ENCODE results near the gene PRR16. TPM values are rescaled to one million over a fixed set of nuclear protein-coding genes. Genes with fewer than 3 reads are reported as not detected.

Gene PRR16
- total RNA-seq, 4 donors from 2014 or later, result 2.2 to 19.7 (median 5.9) TPM

GRCh38 chr5:120657104-120657503 is 193.0 kb downstream of the PRR16 start:
- no peaks in the 10 kb centered on the region for H3K9me3 ChIP-seq
- no peak for DNase-seq
- intact Hi-C loops (cut with DNase I; ENCODE audit: low total_unique reads), result no loop called here
- H3K27me3 ChIP-seq, result no peaks in the 10 kb centered on the region
- no peaks in the 10 kb centered on the region for H3K4me1 ChIP-seq
- no peak overlapping the region for H3K4me3 ChIP-seq
- no peaks in the 10 kb centered on the region for H3K36me3 ChIP-seq
- TF ChIP-seq POLR2A (IDR thresholded peaks at IDR 0.05) (no peak), CTCF (IDR thresholded peaks at IDR 0.05) (no peak)
- no peak overlapping the region for H3K27ac ChIP-seq

- Histone ChIP-seq H3K27me3 (no peaks in the 10 kb centered on the region), H3K36me3 (no peaks in the 10 kb centered on the region), H3K4me1 (no peaks in the 10 kb centered on the region), H3K4me3 (no peak overlapping the region), H3K9me3 (no peaks in the 10 kb centered on the region), H3K27ac (no peak overlapping the region)
- intact Hi-C loops (cut with DNase I; ENCODE audit: low total_unique reads), result no loop called here
- no peak for TF ChIP-seq CTCF (IDR thresholded peaks at IDR 0.05)
- no peak for TF ChIP-seq POLR2A (IDR thresholded peaks at IDR 0.05)
- no peak for DNase-seq
Measured at GRCh38 chr5:120677481-120677880, 213.4 kb downstream of the PRR16 start.

GRCh38 chr5:120678279-120678678 is 214.2 kb downstream of the PRR16 start:
- H3K27ac ChIP-seq, result no peak overlapping the region
- TF ChIP-seq POLR2A (IDR thresholded peaks at IDR 0.05) (no peak), CTCF (IDR thresholded peaks at IDR 0.05) (no peak)

GRCh38 chr5:120682851-120683250 is 218.8 kb downstream of the PRR16 start:
- no peak overlapping the region for H3K4me3 ChIP-seq
- no peak overlapping the region for H3K27ac ChIP-seq
- no peaks in the 10 kb centered on the region for H3K9me3 ChIP-seq
- no peak for TF ChIP-seq POLR2A (IDR thresholded peaks at IDR 0.05)
- no peak for TF ChIP-seq CTCF (IDR thresholded peaks at IDR 0.05)
- intact Hi-C loops (cut with DNase I; ENCODE audit: low total_unique reads), result no loop called here
- no peak for DNase-seq
- no peaks in the 10 kb centered on the region for H3K27me3 ChIP-seq
- H3K4me1 ChIP-seq, result no peaks in the 10 kb centered on the region
- no peaks in the 10 kb centered on the region for H3K36me3 ChIP-seq

More at GRCh38 chr5:120678279-120678678, 214.2 kb downstream of the PRR16 start:
- no peaks in the 10 kb centered on the region for H3K36me3 ChIP-seq
- H3K4me1 ChIP-seq, result no peaks in the 10 kb centered on the region
- no peak overlapping the region for H3K4me3 ChIP-seq
- no peaks in the 10 kb centered on the region for H3K27me3 ChIP-seq
- no peak for DNase-seq
- intact Hi-C loops (cut with DNase I; ENCODE audit: low total_unique reads), result no loop called here
- no peaks in the 10 kb centered on the region for H3K9me3 ChIP-seq

- no peaks in the 10 kb centered on the region for H3K4me1 ChIP-seq
- no peaks in the 10 kb centered on the region for H3K9me3 ChIP-seq
- DNase-seq, result no peak
- H3K27me3 ChIP-seq, result no peaks in the 10 kb centered on the region
- intact Hi-C loops (cut with DNase I; ENCODE audit: low total_unique reads), result no loop called here
- no peak for TF ChIP-seq CTCF (IDR thresholded peaks at IDR 0.05)
- no peak for TF ChIP-seq POLR2A (IDR thresholded peaks at IDR 0.05)
- no peak overlapping the region for H3K4me3 ChIP-seq
- no peak overlapping the region for H3K27ac ChIP-seq
- no peaks in the 10 kb centered on the region for H3K36me3 ChIP-seq
Measured at GRCh38 chr5:120683580-120683979, 219.5 kb downstream of the PRR16 start.
